Measurements from ENCODE around the gene RGS6.

Gene RGS6

DNA sequence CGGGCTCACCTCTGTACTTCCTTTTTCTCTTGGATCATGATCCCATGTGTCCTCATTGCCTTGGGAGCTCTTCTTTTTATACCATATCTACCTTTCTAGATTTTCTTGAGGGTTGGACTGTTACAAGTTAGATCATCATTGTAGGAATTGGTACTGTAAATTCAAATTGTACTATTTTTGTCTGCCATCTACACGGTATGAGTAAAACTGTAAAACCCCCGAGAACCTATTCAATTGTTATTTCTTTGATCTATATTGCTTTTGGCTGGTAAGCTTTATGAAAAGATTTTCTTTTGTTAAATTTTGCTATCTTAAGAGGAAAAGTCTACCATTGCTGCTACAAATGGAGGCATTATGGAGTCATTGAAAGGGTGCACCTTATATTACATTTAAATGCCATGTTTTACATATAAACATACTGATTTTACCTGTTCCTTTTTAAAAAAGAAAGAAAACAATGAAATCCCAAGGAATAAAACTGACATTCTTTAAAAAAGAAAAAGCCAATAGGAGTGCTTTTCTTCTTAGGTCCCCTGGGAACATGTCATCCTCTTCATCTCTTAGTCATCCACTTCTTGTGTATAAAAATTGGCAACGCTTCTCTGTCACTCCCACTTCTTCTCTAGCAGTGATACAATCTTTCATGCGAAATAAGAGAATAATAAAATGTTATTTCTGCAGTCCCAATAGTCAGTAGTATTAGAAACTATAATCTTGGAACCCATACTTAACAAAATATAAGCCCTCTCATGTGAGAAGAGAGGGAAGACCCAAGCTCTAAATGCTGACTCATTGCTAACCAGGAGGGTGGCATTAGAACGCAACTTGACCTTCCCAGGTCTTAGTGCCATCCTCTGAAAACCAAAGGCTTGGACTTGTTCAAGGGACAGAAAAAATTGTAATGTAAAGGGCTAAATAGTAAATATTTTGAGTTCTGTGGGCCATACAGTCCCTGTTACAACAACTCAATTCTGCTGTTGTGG, 20.4 kb downstream of the RGS6 start:
- DNase-seq: no peak

DNA sequence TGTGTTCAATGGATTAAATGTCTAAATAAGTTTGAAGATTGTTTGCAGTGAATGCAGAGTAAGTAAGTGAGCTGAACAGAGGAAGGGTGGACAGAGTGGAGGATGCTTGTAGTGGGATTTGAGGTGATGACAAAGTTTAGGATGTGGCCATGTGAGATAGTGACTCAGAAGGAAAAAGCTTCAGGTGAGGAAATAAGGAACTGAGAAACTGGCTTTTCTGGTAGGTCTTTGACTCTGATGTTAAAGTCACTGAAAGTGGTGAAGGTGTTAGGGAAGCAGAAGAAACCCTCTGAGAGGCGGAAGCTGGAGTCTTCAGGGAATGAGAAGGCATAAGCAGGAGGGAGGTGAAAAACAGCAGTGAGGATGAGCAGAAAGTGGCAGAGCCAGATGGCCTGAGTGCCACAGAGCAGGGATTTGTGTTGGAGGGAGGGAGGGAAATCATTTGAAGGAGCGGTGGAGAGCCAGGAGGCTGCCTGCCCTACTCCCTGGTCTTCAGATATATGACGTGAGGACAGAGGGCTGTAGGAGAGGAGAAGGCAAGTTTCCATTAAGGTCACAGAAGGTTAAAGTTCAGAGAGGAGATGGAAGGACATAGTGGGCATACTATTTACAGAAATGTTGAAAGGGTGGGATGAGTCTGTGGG, 24.8 kb downstream of the RGS6 start:
- DNase-seq: no peak

DNA sequence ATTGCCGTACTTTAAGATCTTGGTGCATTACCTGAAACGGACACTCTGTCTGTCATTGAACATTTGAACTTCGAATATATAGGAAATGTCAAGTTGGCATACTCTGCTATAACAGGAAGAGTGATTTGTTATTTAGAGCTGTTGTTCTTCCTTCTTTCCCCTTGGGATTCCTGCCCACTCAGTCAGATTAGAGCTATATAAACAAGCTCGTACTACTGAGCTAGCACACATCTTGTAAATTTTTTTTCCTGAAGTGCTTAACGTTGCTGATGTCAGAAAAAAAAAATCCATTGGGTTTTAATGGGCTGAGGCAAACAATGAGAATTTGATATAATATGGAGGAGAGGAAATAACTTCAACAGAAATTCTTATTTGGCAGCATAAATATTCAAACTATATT, 26.8 kb downstream of the RGS6 start:
- no peak for DNase-seq

DNA sequence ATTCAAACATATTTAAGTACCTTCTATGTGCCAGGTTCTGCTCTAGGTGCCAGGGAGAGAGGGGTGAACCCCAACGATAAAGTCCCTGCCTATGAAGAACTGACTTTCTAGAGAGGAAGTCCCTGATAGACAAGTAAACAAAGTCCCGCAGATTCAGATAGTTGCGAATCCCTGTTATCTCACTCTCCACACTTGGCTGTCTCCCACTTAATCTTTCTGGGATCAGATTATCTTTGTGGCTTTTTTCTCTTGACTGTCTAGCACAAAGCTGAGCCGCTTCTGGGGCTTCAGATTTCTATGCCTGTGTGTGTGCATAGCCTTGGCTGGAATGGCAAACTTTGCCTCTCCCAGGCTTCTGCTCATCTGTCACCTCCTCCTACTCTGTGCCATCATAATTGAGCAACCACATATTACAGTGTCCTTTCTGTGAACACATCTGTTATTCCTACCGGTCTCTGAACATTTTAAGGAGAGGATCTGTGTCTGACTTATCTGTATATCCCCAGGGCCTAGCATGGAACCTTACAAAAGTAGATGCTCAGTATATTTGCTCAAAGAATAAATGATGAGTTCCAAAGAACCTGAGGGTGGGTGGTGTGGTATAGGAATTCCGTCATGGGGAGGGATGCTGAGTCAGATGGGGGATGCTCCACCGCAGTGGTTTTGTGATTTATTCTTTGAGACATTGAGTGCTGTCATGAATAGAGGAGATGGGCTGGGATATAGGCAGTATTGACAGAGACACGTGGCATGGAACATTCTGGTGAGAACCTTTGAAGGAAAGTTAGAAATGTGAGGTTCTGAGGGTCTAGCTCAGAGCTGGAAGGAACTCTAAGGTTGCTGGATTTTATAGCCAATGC, 28.5 kb downstream of the RGS6 start:
- DNase-seq: no peak

DNA sequence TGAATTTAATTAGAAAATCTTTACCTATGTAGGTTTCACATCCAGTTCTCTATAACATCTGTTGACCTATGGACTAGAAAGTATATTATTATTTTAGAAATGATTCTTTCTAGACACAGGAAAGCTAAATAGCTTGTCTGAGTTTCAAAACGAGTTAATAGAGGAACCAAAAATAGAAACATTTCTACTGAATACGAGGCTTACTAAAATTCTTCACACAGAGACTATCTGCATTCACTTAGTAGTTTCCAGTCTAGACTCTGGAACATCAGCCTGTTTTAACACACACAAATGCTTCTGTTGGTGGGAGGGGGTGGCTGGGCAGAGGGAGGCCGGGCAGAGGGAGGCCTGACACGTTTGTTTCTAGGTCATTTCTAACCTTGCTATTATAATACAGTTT, 29.7 kb downstream of the RGS6 start:
- no peak for DNase-seq

DNA sequence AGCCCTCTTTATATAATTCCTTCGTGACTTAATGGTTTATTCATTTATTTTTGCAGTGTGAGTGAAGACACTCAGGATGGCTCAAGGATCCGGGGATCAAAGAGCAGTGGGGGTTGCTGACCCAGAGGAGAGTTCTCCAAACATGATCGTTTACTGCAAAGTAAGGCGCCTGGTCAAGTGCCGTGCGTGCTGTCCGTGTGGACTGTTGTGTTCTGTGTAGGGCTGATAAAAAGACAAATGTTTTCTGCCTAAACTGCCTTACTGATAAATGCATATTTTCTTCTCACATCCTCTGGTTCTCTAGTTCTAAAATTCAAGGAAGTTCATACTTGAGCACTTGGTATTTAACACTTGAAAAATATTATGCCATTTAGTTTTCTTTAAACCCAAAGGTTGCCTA, 32.5 kb downstream of the RGS6 start:
- no peak for DNase-seq

DNA sequence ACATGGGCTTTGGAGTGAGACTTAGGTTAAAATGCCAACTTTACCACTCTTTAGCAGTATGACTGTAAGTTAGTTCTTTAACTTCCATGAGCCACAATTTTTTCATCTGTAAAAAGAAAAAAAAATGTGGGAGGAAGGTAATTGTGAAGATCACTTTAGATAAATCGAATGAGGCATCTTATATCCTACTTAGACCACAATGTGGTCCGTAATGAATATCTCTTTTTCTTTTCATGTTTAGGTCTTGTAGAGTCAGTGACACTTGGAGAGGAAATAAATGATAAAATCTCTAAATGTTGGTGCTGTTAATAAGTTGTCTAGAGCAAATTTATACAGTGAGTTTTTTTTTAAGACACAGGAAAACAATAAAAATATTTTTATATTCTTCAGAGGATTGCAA, 34.3 kb downstream of the RGS6 start:
- no peak for DNase-seq

DNA sequence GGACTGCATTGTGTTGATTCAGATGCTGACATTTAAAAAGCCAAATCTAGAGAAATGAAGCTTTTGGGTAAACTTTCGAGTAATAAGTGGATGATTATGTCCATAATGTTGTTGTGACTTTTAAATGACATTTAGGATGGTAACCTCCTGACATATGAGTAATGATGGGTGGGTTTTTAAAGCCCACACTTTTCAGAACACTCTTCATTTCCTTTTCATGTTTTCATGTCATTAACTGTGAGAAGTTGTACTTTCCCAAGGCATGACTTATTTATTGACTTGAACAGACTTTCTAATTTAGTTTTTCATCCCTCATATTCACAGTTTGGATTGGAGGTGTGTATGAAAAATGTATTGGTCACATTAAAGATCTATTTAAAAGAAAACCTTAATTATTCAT, 35.5 kb downstream of the RGS6 start:
- DNase-seq: no peak

DNA sequence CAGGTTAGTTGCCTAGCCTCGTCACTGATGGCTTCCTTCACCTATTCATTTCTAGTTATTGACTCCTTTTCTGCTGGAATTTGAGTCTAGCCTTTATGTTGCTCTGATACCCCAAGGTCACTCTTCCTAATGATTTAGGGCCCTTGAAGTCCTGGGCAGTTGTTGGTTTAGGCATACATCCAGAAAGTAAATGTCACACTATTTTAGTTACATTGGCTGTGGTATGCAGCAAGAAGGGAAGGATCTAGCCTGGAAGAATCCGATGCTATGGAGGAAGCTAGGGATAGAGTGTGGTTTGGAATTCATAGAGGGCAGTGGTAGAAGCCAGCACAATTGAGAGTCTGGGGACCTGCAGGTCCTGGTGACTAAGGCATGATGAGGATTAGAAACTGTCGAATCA, 38.0 kb downstream of the RGS6 start:
- no peak for DNase-seq

DNA sequence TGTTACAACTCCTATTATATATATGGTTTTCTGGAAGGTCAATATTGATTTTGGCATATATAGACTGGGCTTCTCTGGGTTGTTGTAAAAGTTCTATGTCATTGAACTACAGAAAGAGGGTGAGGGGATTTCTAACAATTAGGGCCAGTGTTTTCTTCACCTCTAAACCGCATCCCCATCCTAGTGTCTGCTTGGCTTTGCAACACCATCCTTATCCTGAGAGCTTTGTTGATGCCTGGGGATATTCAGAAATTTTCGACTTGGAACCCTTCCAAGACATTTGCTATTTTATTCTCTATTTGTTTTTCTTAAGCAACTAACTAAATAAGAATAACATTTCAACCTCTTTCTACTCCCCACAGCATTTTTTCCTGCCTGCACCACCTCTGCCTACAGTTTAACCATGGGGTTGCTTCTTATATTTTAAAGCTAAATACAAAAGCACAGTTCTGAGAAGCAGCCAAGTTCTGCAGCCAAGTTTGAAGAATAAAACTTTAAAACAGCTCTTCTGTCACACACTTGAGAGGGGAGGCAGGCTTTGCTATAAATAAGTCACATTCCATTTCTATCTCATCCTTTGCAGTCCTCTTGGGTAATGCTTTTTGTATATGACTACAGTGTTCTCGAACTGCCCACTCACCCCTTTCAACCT, 53.4 kb downstream of the RGS6 start:
- no peak for DNase-seq

DNA sequence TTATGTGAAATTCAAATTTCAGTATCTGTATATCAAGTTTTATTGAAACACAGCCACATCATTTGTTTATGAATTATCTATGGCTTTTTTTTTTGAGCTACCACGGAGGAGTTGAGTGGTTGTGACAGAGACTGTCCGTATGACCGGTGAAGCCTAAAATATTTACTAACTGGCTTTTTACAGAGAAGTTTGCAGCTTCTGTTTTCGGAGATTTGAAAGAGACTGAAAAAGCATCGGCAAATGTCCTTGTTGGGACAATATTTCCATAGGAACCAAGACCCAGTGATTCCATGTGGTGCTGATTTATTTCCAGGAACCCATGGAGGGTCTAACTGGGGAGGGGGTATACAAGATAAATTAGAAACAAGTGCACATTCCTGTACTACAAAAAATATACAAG, 56.2 kb downstream of the RGS6 start:
- no peak for DNase-seq

DNA sequence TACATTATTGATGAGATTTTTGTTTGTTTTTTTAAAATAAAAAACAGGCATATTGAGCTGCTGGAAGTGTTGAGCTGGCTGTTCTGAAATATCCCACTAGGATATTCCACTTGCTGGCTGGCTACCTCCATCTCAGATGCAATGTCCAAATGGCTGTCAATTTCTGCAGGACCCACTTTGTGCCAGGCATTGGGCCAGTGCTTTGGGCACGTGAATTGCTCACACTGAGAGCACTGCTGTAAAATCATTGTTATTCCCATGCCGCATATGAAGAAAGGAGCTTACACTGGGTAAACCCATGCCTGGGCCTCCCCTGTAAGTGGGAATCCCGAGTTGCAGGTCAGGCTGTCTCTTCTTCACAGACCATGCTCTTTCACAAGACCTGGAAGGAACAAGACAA, 56.7 kb downstream of the RGS6 start:
- no peak for DNase-seq

DNA sequence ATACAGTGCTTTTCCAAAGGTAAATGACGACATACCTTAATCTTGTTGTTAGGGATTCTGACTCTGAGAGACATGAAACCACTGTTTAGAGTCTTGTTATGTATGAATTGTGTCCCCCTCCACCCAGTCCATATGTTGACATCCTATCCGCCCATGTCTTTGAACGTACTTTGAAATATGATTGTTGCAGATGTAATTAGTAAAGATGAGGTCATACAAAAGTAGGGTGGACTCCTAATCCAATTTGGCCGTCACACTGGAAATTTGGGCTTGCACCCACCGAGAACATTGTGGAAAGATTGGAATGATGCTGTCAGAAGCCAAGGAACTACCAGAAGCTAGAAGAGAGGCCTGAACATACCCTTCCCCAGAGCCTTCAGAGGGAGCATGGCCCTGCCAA, 62.2 kb downstream of the RGS6 start:
- no peak for DNase-seq

DNA sequence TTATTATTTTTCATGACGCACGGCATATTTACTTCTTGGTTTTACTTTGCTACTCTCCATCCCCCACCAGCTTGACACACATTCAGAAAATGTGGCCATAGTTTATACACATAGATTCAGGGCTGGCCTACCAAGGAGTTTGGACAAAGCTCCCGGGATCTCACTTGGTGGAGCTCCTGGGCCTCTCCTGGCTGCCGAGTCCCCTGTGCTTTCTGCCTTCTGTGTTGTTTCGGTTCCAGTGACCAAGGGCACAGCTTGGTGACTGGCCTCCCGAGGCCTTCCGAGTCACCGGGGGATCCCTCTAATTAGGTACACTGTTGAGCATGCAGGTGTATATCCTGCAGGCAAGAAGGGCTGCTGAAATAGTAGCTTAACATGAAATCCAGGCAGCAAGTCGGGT, 63.5 kb downstream of the RGS6 start:
- no peak for DNase-seq

DNA sequence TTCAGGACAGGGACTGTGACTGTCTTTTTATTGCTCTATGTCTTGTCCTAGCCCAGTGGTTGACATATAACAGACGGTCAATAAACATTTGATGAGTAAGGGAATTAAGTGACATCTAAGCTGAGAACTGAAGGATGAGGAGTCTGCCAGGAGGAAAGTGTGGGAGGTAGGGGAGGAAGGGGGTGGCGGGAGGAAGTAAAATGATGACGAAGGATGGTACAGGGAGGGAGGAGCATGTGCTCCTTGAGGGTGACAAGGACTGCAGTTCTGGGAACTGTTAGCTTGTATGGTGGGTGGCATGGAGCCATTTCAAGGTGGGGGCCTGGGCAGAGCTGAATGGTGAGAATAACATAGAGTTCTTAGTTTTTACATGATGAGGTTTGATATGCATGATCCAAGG, 64.4 kb downstream of the RGS6 start:
- DNase-seq: no peak

DNA sequence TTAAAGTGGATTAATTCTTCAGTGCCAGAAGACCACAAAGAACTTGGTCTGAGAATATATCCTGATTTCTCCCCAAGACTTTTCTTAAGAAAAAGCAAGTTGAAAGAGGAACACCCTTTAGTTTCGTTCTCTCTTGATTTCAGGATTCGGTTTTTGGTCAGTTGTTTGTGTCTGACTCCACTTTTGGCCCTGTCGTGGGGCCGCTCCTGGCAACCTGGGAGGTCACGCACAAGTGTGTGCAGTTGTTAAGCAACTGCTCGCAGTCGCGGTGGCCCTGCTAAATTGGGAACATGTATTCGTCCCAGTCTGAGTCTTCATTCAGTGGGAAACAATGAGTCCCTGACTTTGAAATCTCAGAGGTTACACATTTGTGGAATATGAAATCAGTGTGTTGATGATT, 68.7 kb downstream of the RGS6 start:
- no peak for DNase-seq

DNA sequence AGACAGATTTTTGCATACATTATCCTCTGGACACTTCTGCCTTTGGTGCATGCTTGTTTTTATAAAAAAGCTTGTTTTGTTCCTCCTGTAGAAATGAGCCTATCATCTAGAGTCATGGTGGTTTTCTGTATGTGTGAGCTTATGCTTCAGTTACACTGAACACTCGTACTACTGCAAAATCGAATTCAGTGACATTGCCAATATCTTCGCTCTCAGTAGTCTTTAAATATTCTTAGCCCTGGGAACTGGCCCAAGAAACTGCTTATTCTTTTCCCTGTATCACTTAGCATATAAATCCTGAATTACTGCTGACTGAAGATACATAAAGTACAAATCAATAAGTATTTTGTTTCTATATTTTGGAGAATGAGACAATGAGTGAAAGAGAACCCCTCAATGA, 70.5 kb downstream of the RGS6 start:
- no peak for DNase-seq

DNA sequence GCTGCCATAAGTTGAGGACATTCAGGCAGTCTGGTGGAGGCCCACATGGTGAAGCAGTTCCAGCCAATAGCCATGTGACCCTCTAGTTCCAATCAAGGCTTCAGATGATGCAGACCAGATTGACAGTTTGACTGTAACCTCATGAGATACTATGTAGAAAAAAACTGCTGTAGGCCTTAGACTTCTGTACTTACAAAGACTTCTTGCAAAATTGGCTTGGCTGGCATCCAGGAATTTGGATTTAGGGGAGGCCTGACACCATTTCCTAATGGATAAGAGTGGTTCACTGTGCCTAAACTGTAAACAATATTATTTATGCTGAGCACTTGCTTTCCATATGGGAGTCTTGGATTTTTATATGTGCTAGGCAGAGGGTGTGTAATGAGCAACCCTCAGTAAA, 76.4 kb downstream of the RGS6 start:
- DNase-seq: no peak

DNA sequence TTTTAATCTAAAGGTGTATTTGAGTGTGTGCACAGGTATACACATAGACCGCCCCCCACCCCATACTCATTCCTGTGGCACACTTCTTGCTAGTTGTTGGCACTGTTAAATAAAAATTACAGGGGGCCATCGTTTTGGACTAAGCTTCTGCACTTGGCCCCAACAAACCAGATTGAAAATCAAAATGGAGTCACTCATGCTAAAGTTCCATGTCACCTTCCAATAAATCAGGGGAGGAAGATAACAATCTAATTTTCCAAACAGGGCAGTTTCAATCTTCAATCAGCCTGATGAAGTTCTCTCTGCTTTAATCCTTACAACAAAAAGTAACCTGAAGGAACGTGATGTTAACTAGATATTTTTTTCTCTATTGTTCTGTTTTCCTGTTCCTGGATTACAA, 78.2 kb downstream of the RGS6 start:
- DNase-seq: no peak

DNA sequence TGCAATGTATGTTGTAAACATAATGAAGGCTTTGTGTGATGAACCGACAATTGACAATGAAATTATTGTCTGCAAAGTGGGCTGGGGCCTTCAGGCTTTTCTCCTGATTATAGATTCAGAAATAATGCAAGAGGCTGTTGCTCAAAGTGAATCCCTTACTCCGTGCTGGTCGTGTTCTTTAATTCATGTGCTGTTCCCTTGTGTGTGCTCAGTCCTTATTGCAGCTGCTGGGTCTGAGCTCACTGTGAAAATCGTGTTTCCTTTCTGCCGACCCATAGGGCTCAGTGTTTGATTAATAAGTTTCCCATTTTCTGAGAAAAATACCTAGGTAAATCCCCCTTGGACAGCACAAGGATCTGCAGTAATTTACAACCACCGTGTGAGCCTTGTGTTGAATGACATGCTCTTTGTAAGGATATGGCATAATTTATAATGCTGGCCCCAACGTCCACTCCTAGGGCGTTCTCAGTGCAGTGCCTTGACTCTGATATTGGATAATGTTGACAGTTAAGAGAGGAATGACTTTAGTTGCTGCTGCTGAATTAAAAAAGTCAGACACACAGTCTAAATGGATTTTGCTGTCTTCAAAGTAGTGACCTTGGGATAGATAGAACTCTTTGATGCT, 81.6 kb downstream of the RGS6 start:
- no peak for DNase-seq

DNA sequence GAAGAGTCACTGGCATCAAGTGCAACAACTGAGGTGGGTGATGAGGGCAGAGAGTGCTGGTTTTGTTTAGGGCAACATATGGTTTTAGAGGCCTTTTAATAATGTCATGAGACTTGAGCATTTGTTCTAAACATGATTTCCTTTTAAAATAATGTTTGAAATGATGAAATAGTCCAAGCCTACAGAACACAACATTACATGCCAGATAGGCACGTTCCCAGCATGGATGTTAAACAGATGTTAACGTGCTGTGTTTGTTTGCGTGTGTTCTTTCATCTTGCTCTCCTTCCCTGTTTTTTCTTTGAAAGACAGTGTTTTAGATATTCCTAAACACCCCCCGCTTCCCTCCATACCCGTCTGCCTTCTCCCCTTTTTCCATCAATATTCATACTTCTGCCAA, 82.3 kb downstream of the RGS6 start:
- DNase-seq: no peak

DNA sequence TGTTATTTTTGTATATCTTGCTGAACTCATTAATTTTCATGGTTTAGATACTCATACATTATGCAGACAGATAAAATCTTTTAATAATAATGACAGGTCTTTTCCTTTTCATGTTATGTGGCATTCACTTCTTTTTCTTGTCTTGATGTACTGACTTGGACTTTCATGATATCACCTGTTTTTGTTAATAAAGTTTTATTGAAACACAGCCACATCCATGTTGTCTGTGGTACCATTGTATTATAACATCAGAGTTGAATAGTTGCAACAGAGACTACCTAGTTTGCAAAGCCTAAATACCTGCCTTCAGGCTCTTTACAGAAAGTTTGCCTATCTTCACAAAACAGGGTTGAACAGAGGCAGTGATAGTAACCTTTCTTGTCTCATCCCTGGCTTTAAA, 85.1 kb downstream of the RGS6 start:
- no peak for DNase-seq

Measured in activated effector memory CD4-positive, alpha-beta T cell treated with Interleukin-2 at 50 U/mL for 16 hours (primary cell).